GM21723 (cell line): ENCODE data around the gene MCTP1.

Source experiments
- ATAC-seq: cut with Tn5 transposase; IDR thresholded peaks from one replicate; pipeline ENCODE4 v1.9.1; 2021; ENCODE audit warnings: mild to moderate bottlenecking, moderate library complexity; ENCODE audit not compliant: unreplicated experiment

The MCTP1 gene

GRCh38 chr5:95080030-95080429 is 204.9 kb downstream of the MCTP1 start:
- no peak for ATAC-seq

GRCh38 chr5:95078868-95079267 is 206.0 kb downstream of the MCTP1 start:
- no peak for ATAC-seq

GRCh38 chr5:95076395-95077185 is 208.3 kb downstream of the MCTP1 start:
- no peak for ATAC-seq

- peak; percentile 50 for ATAC-seq
Observed at GRCh38 chr5:95075111-95075510, 209.8 kb downstream of the MCTP1 start.

GRCh38 chr5:95072281-95072680 is 212.6 kb downstream of the MCTP1 start:
- ATAC-seq = no peak

GRCh38 chr5:95070866-95071265 is 214.0 kb downstream of the MCTP1 start:
- no peak for ATAC-seq

- no peak for ATAC-seq
Observed at GRCh38 chr5:95070453-95070852, 214.4 kb downstream of the MCTP1 start.

GRCh38 chr5:95069948-95070347 is 214.9 kb downstream of the MCTP1 start:
- ATAC-seq = no peak

GRCh38 chr5:95069021-95069420 is 215.9 kb downstream of the MCTP1 start:
- ATAC-seq = no peak

DNA sequence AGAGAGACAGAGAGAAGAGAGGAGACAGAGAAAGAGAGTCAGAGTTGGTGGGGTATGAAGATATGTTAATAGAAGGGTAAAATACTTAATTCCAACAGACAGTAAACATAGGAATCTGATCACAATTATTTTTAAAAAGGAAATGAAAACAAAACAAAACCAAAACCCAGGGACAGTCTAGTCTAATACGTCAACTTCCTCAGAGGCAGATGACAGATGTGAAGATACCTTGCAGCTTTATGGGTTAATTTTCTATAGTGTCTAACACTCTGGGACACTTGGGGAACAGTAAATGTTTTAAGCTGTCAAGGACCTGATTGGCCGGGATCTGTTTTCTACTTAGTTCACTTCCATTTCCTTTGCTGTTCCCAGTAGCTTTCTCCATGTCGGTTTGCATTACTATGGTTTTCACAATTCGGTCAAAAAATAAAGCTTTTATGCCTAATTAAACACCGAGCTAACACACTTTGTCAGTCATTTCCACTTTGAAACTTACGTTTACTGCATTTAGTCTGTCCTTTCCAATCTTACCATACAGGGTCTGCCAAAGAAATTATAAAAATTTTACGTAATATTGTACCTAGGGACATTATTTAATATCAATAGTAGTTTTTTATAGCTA is 216.5 kb downstream of the MCTP1 start:
- ATAC-seq = peak; percentile 56

GRCh38 chr5:95066048-95066447 is 218.8 kb downstream of the MCTP1 start:
- ATAC-seq = no peak

DNA sequence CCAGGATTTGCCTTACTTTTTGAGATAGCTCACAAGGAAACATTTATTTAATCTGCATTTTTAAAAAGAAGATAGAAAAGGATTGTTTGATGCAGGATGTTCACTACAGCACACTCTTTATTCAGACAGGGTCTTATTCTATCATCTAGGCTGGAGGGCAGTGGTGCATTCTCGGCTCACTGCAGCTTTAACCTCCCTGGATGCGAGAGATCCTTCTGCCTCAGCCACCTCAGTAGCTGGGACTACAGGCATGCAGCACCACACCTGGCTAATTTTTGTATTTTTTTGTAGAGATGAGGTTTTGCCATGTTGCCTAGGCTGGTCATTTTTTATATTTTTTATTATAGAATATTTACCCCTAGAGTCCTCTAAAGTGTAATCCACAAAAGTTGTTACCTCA is 221.4 kb downstream of the MCTP1 start:
- ATAC-seq = no peak

GRCh38 chr5:95060098-95060497 is 224.8 kb downstream of the MCTP1 start:
- no peak for ATAC-seq

DNA sequence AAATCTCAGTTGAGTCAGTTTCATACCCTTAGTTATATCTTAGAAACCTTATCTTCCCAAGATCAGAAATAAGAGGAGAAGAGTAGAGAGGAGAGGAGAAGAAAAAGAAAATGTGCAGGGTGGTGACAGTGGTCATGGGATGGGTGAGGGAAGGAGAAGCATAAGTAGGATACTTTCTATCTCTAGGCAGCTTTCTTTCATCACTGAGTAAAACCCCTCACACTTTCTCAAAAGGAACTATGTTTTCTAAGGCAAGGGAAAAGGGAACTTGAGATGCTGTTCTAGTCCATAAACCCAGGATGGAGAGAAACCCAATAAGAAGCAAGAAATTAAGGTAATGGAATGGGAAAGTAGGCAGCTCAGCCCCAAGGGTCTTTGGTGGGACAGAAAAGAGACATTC is 225.3 kb downstream of the MCTP1 start:
- ATAC-seq = no peak

DNA sequence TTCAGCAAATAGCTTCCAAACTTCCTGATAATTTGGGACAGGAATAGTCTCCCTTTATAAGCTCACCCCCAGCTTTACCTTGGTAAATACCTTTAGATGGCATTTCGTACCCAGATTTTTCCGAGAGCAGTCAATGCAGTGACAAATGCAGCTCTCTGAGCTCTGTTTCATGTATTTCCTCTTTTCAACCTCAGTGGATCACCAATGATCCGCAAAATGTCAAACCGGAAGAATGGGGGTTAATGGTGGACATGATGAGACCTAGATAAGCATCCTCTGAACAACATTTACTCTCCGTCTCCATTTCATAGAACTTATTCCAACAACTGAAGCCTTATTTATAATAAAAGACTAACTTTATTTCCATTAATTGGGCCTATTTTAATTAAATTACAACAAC is 227.3 kb downstream of the MCTP1 start:
- ATAC-seq = peak; percentile 68

DNA sequence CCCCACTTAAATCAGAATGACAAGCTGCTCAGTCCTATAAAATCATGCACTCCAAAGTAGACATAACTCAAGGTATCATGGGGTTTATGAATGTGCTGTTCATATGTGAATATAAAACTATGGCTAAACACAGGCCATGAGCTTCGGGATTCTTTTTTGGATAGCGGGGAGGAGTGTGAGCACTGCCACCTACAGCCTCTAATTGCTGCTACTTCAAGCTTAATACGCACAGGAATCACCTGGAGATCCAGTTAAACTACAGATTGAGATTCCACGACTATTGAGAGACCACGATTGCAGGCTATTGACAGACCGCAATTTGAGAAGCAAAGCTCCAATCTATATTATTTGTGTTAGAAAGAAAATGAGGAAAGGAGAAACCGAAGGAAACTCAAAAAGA is 231.6 kb downstream of the MCTP1 start:
- ATAC-seq = no peak

- no peak for ATAC-seq
Observed at GRCh38 chr5:95050708-95051107, 234.2 kb downstream of the MCTP1 start.

DNA sequence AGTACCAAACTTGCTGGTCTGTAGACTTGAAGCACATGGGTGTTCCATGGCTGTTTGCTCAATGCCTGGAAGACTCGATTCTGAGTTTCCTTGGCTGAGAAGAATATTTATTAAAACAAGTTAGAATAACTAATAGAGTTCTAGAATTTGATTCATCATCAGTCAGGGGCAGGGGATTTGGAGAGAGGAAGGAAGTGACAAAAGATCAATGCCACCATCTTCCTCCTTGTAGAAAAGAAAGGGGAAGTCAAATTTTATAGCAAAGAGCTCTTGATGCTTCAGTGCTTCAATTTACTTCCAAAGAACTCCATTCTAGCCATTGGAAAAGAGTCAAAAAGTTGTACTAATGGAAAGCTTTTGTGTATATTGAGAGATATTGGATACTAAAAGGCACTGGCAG is 236.3 kb downstream of the MCTP1 start:
- ATAC-seq = no peak

DNA sequence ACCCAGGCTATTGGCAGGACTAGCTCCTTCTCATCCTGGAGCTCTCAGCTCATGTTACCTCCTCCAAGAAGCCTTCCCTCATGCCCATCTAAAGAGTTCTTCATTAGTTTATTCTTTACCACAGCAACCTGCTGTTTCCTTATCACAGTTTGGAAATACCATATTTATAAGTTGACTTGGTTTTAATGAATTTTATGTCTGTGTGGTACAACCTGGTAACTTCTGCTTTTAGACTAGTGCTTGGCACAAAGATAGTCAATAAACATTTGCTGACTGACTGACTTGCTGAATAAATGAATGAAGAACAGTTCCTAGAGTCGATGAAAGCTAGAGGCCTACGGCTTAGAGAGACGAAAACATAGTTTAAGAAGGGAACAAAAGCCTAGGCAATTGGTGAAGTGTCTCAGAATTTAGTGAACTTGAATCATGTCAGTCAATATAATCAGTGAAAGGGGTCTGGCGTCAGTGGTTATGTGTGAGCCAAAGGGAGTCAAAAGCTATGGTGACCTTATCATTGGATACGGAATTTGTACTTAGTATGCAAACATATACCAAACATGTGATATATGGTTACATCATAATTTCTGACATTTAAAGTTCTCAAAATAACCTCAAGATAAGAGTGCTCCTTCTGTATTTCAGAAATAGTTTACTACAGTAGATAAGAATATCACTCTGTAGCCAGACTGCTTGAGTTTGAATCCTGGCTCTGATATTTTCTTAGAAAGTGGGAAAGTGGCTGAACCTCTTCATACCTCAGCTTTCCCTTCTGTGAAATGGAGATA is 239.5 kb downstream of the MCTP1 start:
- ATAC-seq = no peak

DNA sequence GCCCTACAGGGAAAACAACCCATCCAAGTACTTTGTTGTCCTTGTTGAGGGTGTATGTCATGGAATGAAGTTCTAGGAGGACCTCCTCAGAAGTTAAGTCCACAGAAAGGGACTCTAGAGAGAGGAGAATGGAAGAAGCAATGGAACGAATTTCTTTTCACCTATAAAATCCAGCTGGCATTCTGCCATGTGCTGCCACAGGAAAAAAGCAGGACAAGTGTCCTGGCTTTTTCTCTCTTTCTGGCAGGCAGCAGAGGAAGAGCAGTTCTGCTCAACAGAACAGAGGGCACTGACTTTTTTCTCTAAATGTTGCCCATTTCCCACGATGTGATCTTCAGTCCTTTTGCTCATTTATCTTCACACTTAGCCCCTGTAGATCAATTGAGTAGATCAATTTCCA is 240.8 kb downstream of the MCTP1 start:
- ATAC-seq = no peak

- no peak for ATAC-seq
Observed at GRCh38 chr5:95043648-95044047, 241.2 kb downstream of the MCTP1 start.

- no peak for ATAC-seq
Observed at GRCh38 chr5:95043234-95043633, 241.7 kb downstream of the MCTP1 start.
